ENCODE results near the gene ACTL6A.

DNA sequence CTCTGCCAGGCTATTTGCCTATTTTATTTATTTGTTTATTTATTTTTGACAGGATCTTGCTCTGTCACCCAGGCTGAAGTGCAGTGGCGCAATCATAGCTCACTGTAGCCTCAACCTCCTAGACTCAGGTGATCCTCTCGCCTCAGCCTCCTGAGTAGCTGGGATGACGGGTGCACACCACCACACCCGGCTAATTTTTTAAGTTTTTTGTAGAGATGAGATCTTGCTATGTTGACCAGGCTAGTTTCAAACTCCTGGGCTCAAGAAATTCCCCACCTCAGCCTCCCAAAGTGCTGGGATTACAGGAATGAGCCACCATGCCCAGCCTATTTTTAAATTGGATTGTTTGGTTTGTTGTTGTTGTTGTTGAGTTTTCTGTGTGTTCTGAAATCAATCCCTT is 47.3 kb downstream of the ACTL6A start:
- TF ChIP-seq, protein P1, sequence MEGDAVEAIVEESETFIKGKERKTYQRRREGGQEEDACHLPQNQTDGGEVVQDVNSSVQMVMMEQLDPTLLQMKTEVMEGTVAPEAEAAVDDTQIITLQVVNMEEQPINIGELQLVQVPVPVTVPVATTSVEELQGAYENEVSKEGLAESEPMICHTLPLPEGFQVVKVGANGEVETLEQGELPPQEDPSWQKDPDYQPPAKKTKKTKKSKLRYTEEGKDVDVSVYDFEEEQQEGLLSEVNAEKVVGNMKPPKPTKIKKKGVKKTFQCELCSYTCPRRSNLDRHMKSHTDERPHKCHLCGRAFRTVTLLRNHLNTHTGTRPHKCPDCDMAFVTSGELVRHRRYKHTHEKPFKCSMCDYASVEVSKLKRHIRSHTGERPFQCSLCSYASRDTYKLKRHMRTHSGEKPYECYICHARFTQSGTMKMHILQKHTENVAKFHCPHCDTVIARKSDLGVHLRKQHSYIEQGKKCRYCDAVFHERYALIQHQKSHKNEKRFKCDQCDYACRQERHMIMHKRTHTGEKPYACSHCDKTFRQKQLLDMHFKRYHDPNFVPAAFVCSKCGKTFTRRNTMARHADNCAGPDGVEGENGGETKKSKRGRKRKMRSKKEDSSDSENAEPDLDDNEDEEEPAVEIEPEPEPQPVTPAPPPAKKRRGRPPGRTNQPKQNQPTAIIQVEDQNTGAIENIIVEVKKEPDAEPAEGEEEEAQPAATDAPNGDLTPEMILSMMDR (IDR thresholded peaks at IDR 0.05; ENCODE audit: poor library complexity, severe bottlenecking): no peak
- TF ChIP-seq SMC3 (conservative IDR thresholded peaks at IDR 0.05; ENCODE audit: poor library complexity): no peak
- TF ChIP-seq EZH2 (IDR thresholded peaks at IDR 0.05; ENCODE audit: borderline replicate concordance, insufficient read depth, low read length, poor library complexity, severe bottlenecking): no peak
- TF ChIP-seq, protein P2, sequence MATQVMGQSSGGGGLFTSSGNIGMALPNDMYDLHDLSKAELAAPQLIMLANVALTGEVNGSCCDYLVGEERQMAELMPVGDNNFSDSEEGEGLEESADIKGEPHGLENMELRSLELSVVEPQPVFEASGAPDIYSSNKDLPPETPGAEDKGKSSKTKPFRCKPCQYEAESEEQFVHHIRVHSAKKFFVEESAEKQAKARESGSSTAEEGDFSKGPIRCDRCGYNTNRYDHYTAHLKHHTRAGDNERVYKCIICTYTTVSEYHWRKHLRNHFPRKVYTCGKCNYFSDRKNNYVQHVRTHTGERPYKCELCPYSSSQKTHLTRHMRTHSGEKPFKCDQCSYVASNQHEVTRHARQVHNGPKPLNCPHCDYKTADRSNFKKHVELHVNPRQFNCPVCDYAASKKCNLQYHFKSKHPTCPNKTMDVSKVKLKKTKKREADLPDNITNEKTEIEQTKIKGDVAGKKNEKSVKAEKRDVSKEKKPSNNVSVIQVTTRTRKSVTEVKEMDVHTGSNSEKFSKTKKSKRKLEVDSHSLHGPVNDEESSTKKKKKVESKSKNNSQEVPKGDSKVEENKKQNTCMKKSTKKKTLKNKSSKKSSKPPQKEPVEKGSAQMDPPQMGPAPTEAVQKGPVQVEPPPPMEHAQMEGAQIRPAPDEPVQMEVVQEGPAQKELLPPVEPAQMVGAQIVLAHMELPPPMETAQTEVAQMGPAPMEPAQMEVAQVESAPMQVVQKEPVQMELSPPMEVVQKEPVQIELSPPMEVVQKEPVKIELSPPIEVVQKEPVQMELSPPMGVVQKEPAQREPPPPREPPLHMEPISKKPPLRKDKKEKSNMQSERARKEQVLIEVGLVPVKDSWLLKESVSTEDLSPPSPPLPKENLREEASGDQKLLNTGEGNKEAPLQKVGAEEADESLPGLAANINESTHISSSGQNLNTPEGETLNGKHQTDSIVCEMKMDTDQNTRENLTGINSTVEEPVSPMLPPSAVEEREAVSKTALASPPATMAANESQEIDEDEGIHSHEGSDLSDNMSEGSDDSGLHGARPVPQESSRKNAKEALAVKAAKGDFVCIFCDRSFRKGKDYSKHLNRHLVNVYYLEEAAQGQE (IDR thresholded peaks at IDR 0.05; ENCODE audit: borderline replicate concordance): no peak
- no peak for TF ChIP-seq POLR2AphosphoS5 (IDR thresholded peaks at IDR 0.05)
- no peak for TF ChIP-seq EP300 (conservative IDR thresholded peaks at IDR 0.05; ENCODE audit: poor library complexity, severe bottlenecking)
- no peak for TF ChIP-seq MXI1 (conservative IDR thresholded peaks at IDR 0.05; ENCODE audit: poor library complexity, severe bottlenecking)
- TF ChIP-seq TAF1 (IDR thresholded peaks at IDR 0.05; ENCODE audit: low read depth): no peak

Data from neural cell (in vitro differentiated cells).